Measurements from ENCODE around the gene WRAP53. TPM values are rescaled to one million over a fixed set of nuclear protein-coding genes. Genes with fewer than 3 reads are reported as not detected.
A peak's percentile ranks its signal among the peaks of the same experiment; 100 is the strongest.

Gene WRAP53
- total RNA-seq, 4 donors from 2014 or later, result 3.6 to 8.0 (median 4.8) TPM

DNA sequence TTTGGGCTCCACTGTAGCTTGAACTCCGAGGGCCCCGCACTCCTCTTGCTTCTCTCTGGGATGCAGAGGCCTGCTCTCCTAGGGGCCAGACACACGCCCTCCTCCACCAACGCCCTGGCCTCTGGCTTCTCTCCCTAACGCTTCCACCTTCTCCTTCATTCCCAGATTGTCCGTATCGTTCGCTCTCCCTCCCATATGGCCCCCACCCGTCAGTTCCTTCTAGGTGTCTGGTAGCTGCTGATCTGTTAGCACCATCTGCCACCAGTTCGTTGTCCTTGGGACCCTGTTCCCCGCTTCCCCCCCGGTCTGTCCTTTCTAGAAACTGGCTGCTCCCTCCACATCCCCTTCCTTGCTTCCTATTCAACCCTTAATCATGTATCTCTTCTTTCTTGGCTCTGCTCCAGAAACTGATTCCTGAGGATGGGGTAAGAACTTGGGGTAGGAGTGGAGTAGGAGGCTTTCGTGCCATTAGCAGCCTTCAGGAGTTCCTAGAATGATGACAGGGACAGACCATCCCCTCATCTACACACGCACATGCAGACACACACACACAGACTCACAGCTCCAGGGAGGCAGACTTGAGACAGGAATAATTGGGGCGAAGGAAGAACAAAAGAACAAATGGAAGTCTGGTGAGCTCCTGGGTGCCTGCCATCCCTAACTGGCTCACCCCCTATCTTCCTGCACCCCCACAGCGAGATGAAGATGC, 33.3 kb upstream of the WRAP53 start:
- H3K27me3 ChIP-seq, result peaks cover 0 to 30% of the 10 kb centered on the region in 2 donors
- no peak for TF ChIP-seq POLR2A (IDR thresholded peaks at IDR 0.05)
- no peak for TF ChIP-seq CTCF (IDR thresholded peaks at IDR 0.05)
- no peak for TF ChIP-seq EP300 (IDR thresholded peaks at IDR 0.05)
- H3K27ac ChIP-seq, result peak overlapping the region in 2 of 4 donors; percentile 3 to 72
- DNase-seq (ENCODE audit: low spot score in 2 of 2), result no peak
- 61 to 66% methylated on average over 15 to 16 of the region's 16 CpGs for WGBS, 2 donors
- no peaks in the 10 kb centered on the region for H3K36me3 ChIP-seq
- H3K4me3 ChIP-seq, result no peak overlapping the region
- H3K4me1 ChIP-seq, result peaks cover 0 to 36% (median 21%) of the 10 kb centered on the region in 4 donors
- no peaks in the 10 kb centered on the region for H3K9me3 ChIP-seq

DNA sequence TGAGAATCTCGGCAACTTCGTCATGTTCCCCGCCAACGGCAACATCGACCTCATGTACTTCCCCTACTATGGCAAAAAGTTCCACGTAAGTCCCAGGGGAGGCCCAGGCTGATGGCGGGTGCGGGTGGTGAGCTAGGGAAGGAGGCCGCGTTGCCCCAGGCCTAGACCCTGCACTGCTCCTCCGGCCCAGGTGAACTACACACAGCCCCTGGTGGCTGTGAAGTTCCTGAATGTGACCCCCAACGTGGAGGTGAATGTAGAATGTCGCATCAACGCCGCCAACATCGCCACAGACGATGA, 32.8 kb upstream of the WRAP53 start:
- no peak for TF ChIP-seq POLR2A (IDR thresholded peaks at IDR 0.05)
- no peak for TF ChIP-seq CTCF (IDR thresholded peaks at IDR 0.05)
- TF ChIP-seq EP300 (IDR thresholded peaks at IDR 0.05), result no peak
- H3K4me1 ChIP-seq, result peaks cover 0 to 31% (median 19%) of the 10 kb centered on the region in 4 donors
- peaks cover 0 to 26% of the 10 kb centered on the region in 2 donors for H3K27me3 ChIP-seq
- H3K27ac ChIP-seq, result peak overlapping the region in 2 of 4 donors; percentile 3 to 72
- DNase-seq (ENCODE audit: low spot score in 2 of 2), result no peak
- no peaks in the 10 kb centered on the region for H3K36me3 ChIP-seq
- WGBS, 2 donors, result 87 to 91% methylated on average over 17 of the region's 17 CpGs
- H3K4me3 ChIP-seq, result no peak overlapping the region
- no peaks in the 10 kb centered on the region for H3K9me3 ChIP-seq

DNA sequence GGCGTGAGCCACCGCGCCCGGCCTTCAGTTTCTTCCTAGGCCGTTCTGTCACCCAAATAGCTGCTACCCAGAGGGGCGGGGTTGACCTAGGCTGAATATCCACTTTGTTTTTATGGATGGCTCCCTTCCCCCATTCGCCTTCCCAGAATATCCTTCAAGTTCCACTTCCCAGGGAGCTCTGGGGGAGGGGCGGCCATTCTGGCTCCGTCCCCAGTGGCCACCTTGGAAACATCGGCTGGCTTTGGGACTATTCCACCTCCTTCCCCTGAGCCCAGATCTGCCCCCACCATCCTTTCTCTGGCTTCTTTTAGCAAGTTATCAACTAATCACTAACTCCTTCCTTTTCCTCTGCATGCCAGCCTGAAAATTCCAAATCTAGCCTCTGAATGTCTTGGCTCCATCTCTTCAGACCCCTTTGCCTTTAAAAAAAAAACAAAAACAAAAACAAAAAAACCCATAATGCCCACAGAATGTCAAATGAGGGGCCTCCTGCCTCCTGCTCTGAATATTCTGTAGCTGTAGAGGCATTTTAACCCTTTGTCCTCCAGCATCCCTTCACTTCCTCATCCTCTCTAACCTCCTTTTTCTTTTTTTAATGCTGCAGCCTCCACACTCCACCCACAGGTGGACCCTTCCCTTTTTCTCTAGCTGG, 31.2 kb upstream of the WRAP53 start:
- Histone ChIP-seq H3K4me3 (no peak overlapping the region), H3K9me3 (no peaks in the 10 kb centered on the region), H3K27me3 (peaks cover 0 to 10% of the 10 kb centered on the region in 2 donors), H3K4me1 (peaks cover 0 to 15% (median 5%) of the 10 kb centered on the region in 4 donors), H3K27ac (peak overlapping the region in 2 of 4 donors; percentile 60 to 72), H3K36me3 (no peaks in the 10 kb centered on the region)
- no peak for DNase-seq (ENCODE audit: low spot score in 2 of 2)
- peak in 1 of 2 donors; percentile 27 for TF ChIP-seq EP300 (IDR thresholded peaks at IDR 0.05)
- TF ChIP-seq POLR2A (IDR thresholded peaks at IDR 0.05), result no peak
- peak in 1 of 5 experiments; percentile 17 for TF ChIP-seq CTCF (IDR thresholded peaks at IDR 0.05)
- 23 to 28% methylated on average over 10 of the region's 10 CpGs for WGBS, 2 donors

GRCh38 chr17:7667656-7668406, 20.4 kb upstream of the WRAP53 start:
- no peaks in the 10 kb centered on the region for H3K9me3 ChIP-seq
- DNase-seq (ENCODE audit: low spot score in 2 of 2), result no peak
- peak overlapping the region in 2 of 4 donors; percentile 20 to 36 for H3K27ac ChIP-seq
- no peak for TF ChIP-seq EP300 (IDR thresholded peaks at IDR 0.05)
- no peak for TF ChIP-seq POLR2A (IDR thresholded peaks at IDR 0.05)
- no peak for TF ChIP-seq CTCF (IDR thresholded peaks at IDR 0.05)
- no peaks in the 10 kb centered on the region for H3K27me3 ChIP-seq
- H3K4me1 ChIP-seq, result no peaks in the 10 kb centered on the region
- WGBS, 2 donors, result 39 to 51% methylated on average over 9 to 10 of the region's 10 CpGs
- no peak overlapping the region for H3K4me3 ChIP-seq
- H3K36me3 ChIP-seq, result peaks cover 0 to 77% (median 2%) of the 10 kb centered on the region in 3 donors
